ENCODE measurements around the gene ING3. TPM values are rescaled to one million over a fixed set of nuclear protein-coding genes. Genes with fewer than 3 reads are reported as not detected.
A peak's percentile ranks its signal among the peaks of the same experiment; 100 is the strongest.

Gene ING3
- total and polyA plus RNA-seq, 2 of the 8 experiments (the other 6 are each of a cell fraction or from before 2014, with no cell fraction given): 6.0 to 17.7 TPM

GRCh38 chr7:120961638-120962173 lies 11.1 kb downstream of the ING3 start:
- H2BK120ac ChIP-seq (replicated peaks; ENCODE audit: low read depth, low read length): no peak overlapping the region
- no peaks in the 10 kb centered on the region for H3K9me3 ChIP-seq (ENCODE audit: insufficient read depth in 2 of 2, low read depth in 1 of 2, low read length in 1 of 2)
- FAIRE-seq: peak; percentile 42
- H3K79me2 ChIP-seq (ENCODE audit: control insufficient read depth in 1 of 2, insufficient read depth in 2 of 2, low read length in 2 of 2): no peaks in the 10 kb centered on the region; a peak in 1 of 4 replicates
- no peak overlapping the region for H3K23ac ChIP-seq (ENCODE audit: insufficient read length)
- H3K36me3 ChIP-seq (ENCODE audit: control insufficient read depth in 2 of 4, insufficient read depth in 4 of 4, low read length in 3 of 4): peaks cover 0 to 9% (median 1%) of the 10 kb centered on the region in 4 experiments; a peak in 3 of 8 replicates
- ChIA-PET POLR2A (ENCODE audit: partially characterized antibody) (interaction anchor here (1.1 to 4.2 kb wide), 2 partner anchors 11 to 12 kb away, joined by 3 to 17 read pairs; partner anchors contain the start of gene ING3), CTCF (ENCODE audit: partially characterized antibody) (no interaction called here)
- H4K20me1 ChIP-seq (replicated peaks in 1 of 2; ENCODE audit: control insufficient read depth in 1 of 2, insufficient read depth in 2 of 2, low read length in 2 of 2): no peaks in the 10 kb centered on the region
- no peak overlapping the region for H3K14ac ChIP-seq (ENCODE audit: insufficient read length)
- no peaks in the 10 kb centered on the region for H3K79me1 ChIP-seq (ENCODE audit: low read depth, low read length)
- no peak overlapping the region for H4K91ac ChIP-seq (replicated peaks; ENCODE audit: insufficient read length, low read length)
- 86% methylated on average over 1 of the region's 1 CpG; no CpG with 5 or more reads in 1 of the 2 experiments for WGBS, 2 experiments (ENCODE audit: extremely low coverage in 1 of 2, insufficient coverage in 1 of 2, insufficient read length in 1 of 2, insufficient replicate concordance in 2 of 2, low coverage in 1 of 2, low lambda C conversion rate in 2 of 2, missing lambda C conversion rate in 1 of 2)
- no peak for DNase-seq (ENCODE audit: low read depth in 1 of 2, low spot score in 2 of 2)
- H3K18ac ChIP-seq (ENCODE audit: extremely low read depth, low read length): no peak overlapping the region
- no peak overlapping the region for H3K4me3 ChIP-seq (ENCODE audit: extremely low read depth in 1 of 4, insufficient read depth in 2 of 4, low read depth in 3 of 4, low read length in 4 of 4)
- H3K4me2 ChIP-seq (ENCODE audit: insufficient read depth in 1 of 2, low read depth in 2 of 2, low read length in 2 of 2): no peak overlapping the region
- peaks cover 0 to 2% (median 0%) of the 10 kb centered on the region in 4 experiments; a peak in 2 of 7 replicates for H3K4me1 ChIP-seq (replicated peaks in 1 of 4; ENCODE audit: control insufficient read depth in 3 of 4, insufficient read depth in 4 of 4, low read length in 3 of 4)
- H3K27me3 ChIP-seq (replicated peaks in 1 of 4; ENCODE audit: control insufficient read depth in 3 of 4, extremely low read depth in 1 of 4, insufficient read depth in 3 of 4, low read length in 3 of 4): no peaks in the 10 kb centered on the region
- H2BK20ac ChIP-seq (ENCODE audit: low read length): no peak overlapping the region
- H3K27ac ChIP-seq (ENCODE audit: low read depth, low read length): no peak overlapping the region
- H3K9ac ChIP-seq (replicated peaks in 1 of 4; ENCODE audit: extremely low read depth in 1 of 4, low read depth in 3 of 4, low read length in 3 of 4): no peak overlapping the region
- H3K23me2 ChIP-seq (ENCODE audit: low read depth, low read length): no peaks in the 10 kb centered on the region
- H2BK12ac ChIP-seq (ENCODE audit: low read depth, low read length): no peak overlapping the region
- H2BK15ac ChIP-seq (ENCODE audit: low read length): no peak overlapping the region
- H2BK5ac ChIP-seq (ENCODE audit: low read depth, low read length): no peak overlapping the region
- no peak overlapping the region for H4K5ac ChIP-seq (ENCODE audit: insufficient read length, low read depth, low read length)
- H2AFZ ChIP-seq (ENCODE audit: low read length): no peak overlapping the region
- no peak overlapping the region for H4K8ac ChIP-seq (ENCODE audit: extremely low read depth, insufficient read depth, low read length)
- H2AK5ac ChIP-seq (ENCODE audit: low read depth, low read length): no peak overlapping the region
- H3K4ac ChIP-seq (replicated peaks; ENCODE audit: insufficient read length, low read depth, low read length): no peak overlapping the region
- H3K56ac ChIP-seq (replicated peaks; ENCODE audit: insufficient read length, low read depth, low read length): no peak overlapping the region
- TF ChIP-seq YY1 (IDR thresholded peaks at IDR 0.05; ENCODE audit: low read depth, low read length) (no peak), JUN (IDR thresholded peaks at IDR 0.05; ENCODE audit: low read depth, low read length) (no peak), RAD21 (IDR thresholded peaks at IDR 0.05 in 1 of 2, conservative IDR thresholded peaks at IDR 0.05 in 1 of 2; ENCODE audit: low read depth in 2 of 2, low read length in 2 of 2) (no peak), ATF3 (IDR thresholded peaks at IDR 0.05; ENCODE audit: insufficient read depth, low read depth, low read length) (no peak), KDM1A (IDR thresholded peaks at IDR 0.05; ENCODE audit: borderline replicate concordance, low read length) (no peak), BACH1 (IDR thresholded peaks at IDR 0.05; ENCODE audit: low read length) (no peak), RNF2 (IDR thresholded peaks at IDR 0.05; ENCODE audit: borderline replicate concordance, low read depth, low read length, missing control alignments, poor library complexity, severe bottlenecking) (no peak), TAF7 (optimal IDR thresholded peaks at IDR 0.05; ENCODE audit: borderline replicate concordance, low read depth, low read length) (no peak), MAX (IDR thresholded peaks at IDR 0.05) (no peak), GABPA (IDR thresholded peaks at IDR 0.05; ENCODE audit: borderline replicate concordance, insufficient read depth, low read length) (no peak), ZNF274 (IDR thresholded peaks at IDR 0.05; ENCODE audit: borderline replicate concordance, extremely low read depth, low read length) (no peak), HDAC6 (IDR thresholded peaks at IDR 0.05; ENCODE audit: low read depth, low read length) (no peak)
